SHP77 (cell line): ENCODE measurements around the gene MPEG1.

Experiments used
- DNase-seq, 2 experiments: peaks; one replicate each; lab custom pipeline; 2025; lab: John Stamatoyannopoulos, UW

MPEG1 gene

DNA sequence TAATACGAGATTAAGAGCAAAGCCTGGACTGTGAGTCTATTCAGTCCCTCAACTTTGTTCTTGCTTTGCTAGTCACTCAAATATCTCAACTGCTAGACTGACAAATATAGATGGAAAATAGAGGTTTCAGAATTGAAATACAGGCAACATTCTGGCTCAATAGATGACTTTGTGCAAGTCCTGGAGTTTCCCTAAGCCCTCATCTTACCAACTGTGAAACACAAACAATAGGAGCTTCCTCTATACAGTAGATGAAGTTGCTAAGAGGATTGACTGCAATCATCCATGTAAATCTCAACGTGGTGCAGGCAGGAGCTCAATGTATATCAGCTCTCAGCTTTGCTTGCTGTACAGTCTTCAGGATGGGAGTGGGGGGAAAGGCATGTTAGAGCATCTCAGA is 6.2 kb upstream of the MPEG1 start:
- no peak for DNase-seq

- no peak for DNase-seq
Measured at GRCh38 chr11:59218319-59218718, 5.6 kb upstream of the MPEG1 start.

- no peak for DNase-seq
Measured at GRCh38 chr11:59216641-59217564, 4.2 kb upstream of the MPEG1 start.

DNA sequence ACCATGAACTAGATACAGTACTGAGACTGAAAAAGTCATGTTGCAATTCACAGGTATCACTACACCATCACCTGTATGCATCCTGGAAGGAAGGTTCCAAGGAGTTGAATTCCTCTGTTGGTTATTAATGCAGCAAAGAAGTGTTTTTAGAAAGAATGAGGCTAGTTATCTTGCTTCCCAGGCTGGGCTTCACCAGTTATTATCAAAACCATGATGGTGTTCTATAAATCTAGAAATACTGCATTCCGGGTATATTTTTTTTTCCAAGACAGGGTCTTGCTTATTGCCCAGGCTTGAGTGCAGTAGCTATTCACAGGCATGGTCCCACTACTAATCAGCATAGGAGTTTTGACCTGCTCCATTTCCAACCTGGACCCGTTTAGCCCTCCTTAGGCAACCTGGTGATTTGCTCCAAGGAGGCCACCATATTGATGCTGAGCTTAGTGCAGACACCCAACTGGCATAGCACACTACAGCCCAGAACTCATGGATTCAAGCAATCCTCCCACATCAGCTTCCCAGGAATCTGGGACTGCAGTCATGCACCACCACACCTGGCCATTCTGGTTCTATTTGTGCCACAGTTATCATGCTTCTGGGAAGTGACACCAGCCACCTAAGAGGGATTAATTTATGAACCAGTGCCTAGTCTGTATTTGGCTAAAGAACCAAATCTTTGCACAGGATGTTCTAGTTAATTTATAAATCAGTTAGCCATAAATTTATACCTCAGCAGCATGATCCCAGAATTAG is 1.6 kb upstream of the MPEG1 start:
- DNase-seq, result no peak

GRCh38 chr11:59212222-59212621 is 505 bp downstream of the MPEG1 start:
- DNase-seq, result no peak

DNA sequence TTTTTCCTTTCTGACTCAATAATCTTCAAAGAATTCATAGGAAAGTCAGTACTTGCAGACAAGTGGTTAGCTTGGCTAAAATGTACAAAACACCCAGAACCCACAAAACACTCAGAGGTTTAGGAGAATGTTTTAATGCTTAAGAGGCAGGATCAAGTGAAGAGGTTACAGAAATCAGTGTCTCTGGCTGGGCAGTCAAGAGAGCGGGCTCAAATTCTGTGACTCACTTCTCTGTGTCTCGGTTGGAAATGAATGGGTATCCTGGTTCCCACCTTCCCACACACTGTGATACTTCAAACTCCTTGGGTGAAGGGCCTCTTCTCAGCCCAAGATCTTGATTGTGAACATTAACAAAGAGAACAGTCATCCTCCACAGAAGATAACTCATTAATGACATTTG is 3.8 kb downstream of the MPEG1 start:
- DNase-seq, result no peak

- DNase-seq, result peak in 1 of 2 experiments; percentile 2
Measured at GRCh38 chr11:59207988-59208451, 4.7 kb downstream of the MPEG1 start.

DNA sequence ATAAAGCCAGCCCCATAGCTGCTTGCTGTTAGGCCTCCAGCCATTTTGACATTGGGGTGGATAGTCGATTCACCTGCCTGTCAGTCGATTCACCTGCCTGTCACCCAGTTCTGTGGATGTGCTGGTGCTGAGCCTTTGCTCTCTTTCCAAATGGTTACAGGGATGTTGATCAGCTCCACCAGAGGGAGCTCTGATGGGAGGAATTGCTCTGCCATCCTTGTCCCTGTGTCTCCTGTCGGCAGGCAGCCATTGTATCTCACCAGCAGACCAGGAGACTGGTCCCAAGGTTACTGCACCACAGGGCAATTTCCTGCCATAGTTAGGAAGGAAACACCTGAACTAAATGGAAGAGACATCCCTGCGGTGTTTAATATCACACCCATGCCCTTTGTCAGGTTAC is 6.1 kb downstream of the MPEG1 start:
- peak in 1 of 2 experiments; percentile 3 for DNase-seq

GRCh38 chr11:59205648-59206047 is 7.1 kb downstream of the MPEG1 start:
- DNase-seq, result no peak

- DNase-seq, result no peak
Measured at GRCh38 chr11:59204746-59205145, 8.0 kb downstream of the MPEG1 start.

DNA sequence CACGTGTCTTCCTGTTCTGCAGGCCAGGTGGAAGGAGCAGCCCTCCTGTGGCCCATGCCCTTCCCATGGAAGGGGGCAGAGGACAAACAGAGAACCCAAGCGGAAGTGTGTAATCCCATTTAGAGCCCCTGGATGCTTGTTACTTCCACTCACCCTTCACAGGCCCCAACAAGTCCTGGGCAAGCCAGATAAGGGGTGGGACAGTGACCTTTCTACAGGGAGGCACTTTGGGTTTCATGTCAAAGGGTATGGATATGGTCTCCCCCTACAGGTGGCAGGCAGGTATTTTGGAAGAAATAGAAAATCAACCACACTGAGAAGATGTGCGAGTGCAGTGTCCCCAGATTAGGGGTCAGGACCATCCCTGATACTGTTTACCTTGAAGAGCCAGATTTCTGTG is 11.4 kb downstream of the MPEG1 start:
- DNase-seq, result no peak

DNA sequence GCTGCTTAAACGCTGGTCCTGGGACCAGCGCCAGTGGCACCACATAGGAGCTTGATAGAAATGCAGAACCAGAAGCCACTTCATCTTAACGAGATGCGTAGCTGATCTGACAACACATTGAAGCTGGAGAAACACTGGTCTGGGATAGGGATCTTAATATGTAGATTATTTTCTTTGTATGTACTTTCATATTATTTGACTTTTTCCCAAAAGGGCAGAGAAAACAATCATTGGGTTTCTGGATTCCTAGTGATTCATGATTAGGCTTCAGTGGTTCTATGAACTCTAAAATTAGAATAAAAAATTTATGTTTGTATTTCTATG is 12.3 kb downstream of the MPEG1 start:
- DNase-seq, result no peak

- no peak for DNase-seq
Measured at GRCh38 chr11:59199546-59200422, 12.9 kb downstream of the MPEG1 start.

DNA sequence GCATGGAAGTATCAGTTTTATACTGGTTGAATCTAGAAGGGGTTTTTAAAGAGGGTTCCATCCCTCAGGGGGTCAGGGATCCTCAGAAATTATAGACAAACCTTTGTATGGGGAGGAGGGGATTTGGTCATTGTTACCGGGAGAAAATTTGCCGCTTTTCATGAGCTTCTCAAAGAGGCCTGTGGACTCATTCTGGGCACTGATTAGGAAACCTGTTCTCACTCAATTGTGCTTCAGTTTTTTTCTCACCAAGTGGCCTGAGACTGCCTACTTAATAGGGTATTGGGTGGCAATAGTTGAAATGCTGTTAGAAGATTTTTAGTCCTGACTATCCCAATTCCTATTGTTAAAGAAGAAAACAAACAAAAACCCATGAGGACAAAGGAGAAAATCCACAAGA is 14.0 kb downstream of the MPEG1 start:
- DNase-seq, result no peak

DNA sequence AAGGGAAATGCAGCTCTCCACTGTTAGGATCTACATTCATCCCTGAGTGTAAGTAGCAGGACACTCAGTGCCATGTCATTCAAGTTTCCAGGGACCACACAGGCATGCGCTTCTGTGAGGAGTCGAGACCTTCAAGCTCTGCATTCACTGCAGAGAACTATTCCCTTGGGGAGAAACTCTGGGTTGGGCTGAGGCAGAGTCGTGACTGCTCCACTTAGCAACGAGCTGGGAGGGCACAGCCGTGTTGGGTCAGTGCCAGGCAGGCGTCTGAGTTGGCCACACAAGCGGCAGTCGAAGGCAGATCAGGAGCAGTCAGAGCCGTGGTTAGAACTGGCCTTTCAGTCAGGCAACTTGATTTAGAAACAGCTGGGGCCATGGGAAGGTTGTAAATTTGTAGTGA is 14.7 kb downstream of the MPEG1 start:
- DNase-seq, result peak in 1 of 2 experiments; percentile 8

- DNase-seq, result no peak
Measured at GRCh38 chr11:59196777-59197176, 15.9 kb downstream of the MPEG1 start.

DNA sequence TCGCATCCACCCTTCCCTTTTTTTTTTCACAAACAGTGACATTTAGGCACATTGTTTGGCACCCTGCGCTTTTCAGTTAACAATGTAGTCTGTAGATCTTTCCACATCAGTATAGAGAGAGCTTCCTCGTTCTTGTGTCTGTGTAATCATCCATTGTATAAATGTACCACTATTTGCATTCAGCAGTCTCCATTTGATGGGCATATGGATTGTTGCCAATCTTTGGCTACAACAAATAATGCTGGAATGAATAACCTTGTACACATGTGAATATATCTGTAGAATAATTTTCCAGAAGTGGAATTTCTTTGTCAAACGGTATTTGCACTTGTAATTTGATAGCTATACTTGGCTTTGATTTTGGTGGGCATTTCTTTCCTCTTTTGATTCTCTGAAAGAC is 17.1 kb downstream of the MPEG1 start:
- no peak for DNase-seq

GRCh38 chr11:59193587-59194130 is 19.1 kb downstream of the MPEG1 start:
- DNase-seq, result no peak

GRCh38 chr11:59192446-59193020 is 20.2 kb downstream of the MPEG1 start:
- DNase-seq, result no peak

- no peak for DNase-seq
Measured at GRCh38 chr11:59191890-59192289, 20.8 kb downstream of the MPEG1 start.

DNA sequence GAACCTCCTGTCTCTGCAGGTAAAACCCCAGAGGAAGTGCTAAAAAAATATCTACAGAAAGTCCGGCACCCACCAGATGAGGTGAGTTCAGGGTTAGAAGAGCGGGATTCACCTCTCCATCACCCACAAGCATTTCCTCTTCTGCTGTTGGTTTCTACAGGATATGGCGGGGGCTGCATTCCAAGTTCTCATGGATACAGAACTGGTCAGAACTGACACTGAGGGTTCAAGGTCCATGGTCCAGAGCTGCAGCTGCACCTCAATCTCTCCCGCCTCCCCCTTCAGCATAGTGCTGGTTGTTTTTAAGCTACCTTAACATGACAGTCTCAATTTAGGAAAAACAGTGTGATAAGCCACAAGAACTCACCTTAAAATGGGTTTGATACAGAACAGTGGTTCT is 21.6 kb downstream of the MPEG1 start:
- no peak for DNase-seq

DNA sequence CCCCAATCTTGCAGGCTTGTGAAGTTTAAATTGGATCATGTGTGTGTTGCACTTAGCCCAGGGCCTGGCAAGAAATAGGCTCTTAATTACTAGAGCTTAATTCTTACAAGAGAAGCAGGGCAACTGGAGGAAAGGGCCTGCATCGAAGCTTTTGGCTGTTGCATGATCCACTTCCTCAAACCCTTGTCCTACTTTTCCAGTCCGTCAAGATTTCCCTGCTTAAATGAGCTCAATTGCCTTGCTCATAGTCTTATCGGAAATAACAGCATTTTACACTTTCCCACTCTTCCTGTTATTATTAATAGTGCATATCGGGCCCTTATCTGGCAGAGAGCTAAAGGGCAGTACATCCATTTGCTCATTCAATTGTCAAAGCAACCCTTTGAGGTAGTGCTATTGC is 22.7 kb downstream of the MPEG1 start:
- no peak for DNase-seq
